GM12878 (cell line): Measurements from ENCODE around the gene RELT. TPM values are rescaled to one million over a fixed set of nuclear protein-coding genes. Genes with fewer than 3 reads are reported as not detected.

Experiments used
- ATAC-seq: fragments of 200-7000 bp; cut with Tn5 transposase; 3 replicates; pipeline ENCODE4 v1.9.1; 2020; ENCODE audit warnings: mild to moderate bottlenecking, moderate library complexity
- BruUV-seq: library from RNA; stranded (reverse); fragments of 400-500 nt; replicated peaks from 2 replicates; lab custom pipeline; 2021; lab: Mats Ljungman, UMichigan
- CTCF ChIA-PET: fragments of 300-600 bp; sonication (Branson Sonifier 250); formaldehyde crosslinking; extraction: SDS; loops from one replicate; lab custom pipeline; 2021; ENCODE audit warnings: inconsistent platforms; lab: Yijun Ruan, JAX
- POLR2A ChIA-PET: fragments of 350-600 bp; formaldehyde crosslinking; extraction: SDS; loops from one replicate; lab custom pipeline; 2021; ENCODE audit warnings: inconsistent platforms; lab: Charles Lee
- RAD21 ChIA-PET: fragments of 300-600 bp; sonication (Branson Sonifier 250); formaldehyde crosslinking; loops from one replicate; lab custom pipeline; 2023; ENCODE audit warnings: antibody characterized with exemption; ENCODE audit not compliant: unreplicated experiment; lab: Charles Lee
- SMC1A ChIA-PET: fragments of 300-600 bp; sonication (Branson Sonifier 250); formaldehyde crosslinking; loops from one replicate; lab custom pipeline; 2023; ENCODE audit not compliant: unreplicated experiment, uncharacterized antibody; lab: Charles Lee
- DNase-seq: peaks from one replicate; pipeline ENCODE4 v3.0.0-alpha.2; 2011; ENCODE audit warnings: low read depth, low spot score
- FAIRE-seq: peaks from 3 replicates; lab custom pipeline; 2011; peaks lifted over from hg19 to GRCh38; lab: Jason Lieb, UNC
- H2AFZ ChIP-seq: 2 replicates; pipeline ENCODE4 v1.6.0; 2011; ENCODE audit warnings: low read depth, low read length, control low read depth; ENCODE audit not compliant: control insufficient read depth
- H3K27ac ChIP-seq: 2 replicates; pipeline ENCODE4 v1.5.1; 2011; ENCODE audit warnings: control low read depth; ENCODE audit not compliant: control insufficient read depth, insufficient read depth
- H3K27me3 ChIP-seq, 2 experiments: replicated peaks in 1 of 2; 2 replicates each; pipeline versions ENCODE4 v1.6.0 to v1.6.1; 2011; ENCODE audit warnings: low read length in 1 of 2; ENCODE audit not compliant: control insufficient read depth in 2 of 2, insufficient read depth in 2 of 2
- H3K36me3 ChIP-seq, 2 experiments: 2 replicates each; pipeline ENCODE4 v1.5.1; 2011; ENCODE audit warnings: low read length in 1 of 2; ENCODE audit not compliant: control insufficient read depth in 2 of 2, insufficient read depth in 2 of 2
- H3K4me1 ChIP-seq: 2 replicates; pipeline ENCODE4 v1.6.1; 2011; ENCODE audit warnings: mild to moderate bottlenecking, low read length, moderate library complexity, mixed read lengths; ENCODE audit not compliant: control insufficient read depth, insufficient read depth
- H3K4me2 ChIP-seq: 2 replicates; pipeline ENCODE4 v1.6.0; 2011; ENCODE audit warnings: control low read depth; ENCODE audit not compliant: control insufficient read depth, insufficient read depth
- H3K4me3 ChIP-seq: fragments of 200-600 bp; sonication (generic); 2 replicates; pipeline ENCODE4 v1.5.1; 2016
- H3K79me2 ChIP-seq: 2 replicates; pipeline ENCODE4 v1.6.0; 2011; ENCODE audit warnings: low read length; ENCODE audit not compliant: control insufficient read depth, insufficient read depth
- H3K9ac ChIP-seq: 2 replicates; pipeline ENCODE4 v1.8.0; 2011; ENCODE audit warnings: low read length, control low read depth, mixed read lengths; ENCODE audit not compliant: control insufficient read depth, insufficient read depth
- H3K9me3 ChIP-seq: replicated peaks from 3 replicates; pipeline ENCODE4 v1.5.1; 2011; ENCODE audit warnings: mild to moderate bottlenecking, low read length; ENCODE audit not compliant: control insufficient read depth, insufficient read depth
- H4K20me1 ChIP-seq: 2 replicates; pipeline ENCODE4 v1.6.0; 2011; ENCODE audit not compliant: control insufficient read depth, insufficient read depth
- CBFB ChIP-seq: IDR thresholded peaks from 2 replicates; pipeline ENCODE4 v1.6.1; 2016; ENCODE audit warnings: antibody characterized with exemption, low read depth
- CUX1 ChIP-seq: IDR thresholded peaks from 2 replicates; pipeline ENCODE4 v1.6.1; 2012; ENCODE audit warnings: improper control_type of control experiment, low read depth, low read length; ENCODE audit not compliant: insufficient replicate concordance
- E2F8 ChIP-seq: fragments of 450-650 bp; IDR thresholded peaks from 2 replicates; pipeline ENCODE4 v1.6.1; 2018; ENCODE audit warnings: mild to moderate bottlenecking, low read depth, moderate library complexity; ENCODE audit not compliant: partially characterized antibody
- HDGF ChIP-seq: fragments of 450-650 bp; IDR thresholded peaks from 2 replicates; pipeline ENCODE4 v1.6.1; 2016; ENCODE audit warnings: antibody characterized with exemption
- PAX8 ChIP-seq: fragments of 450-650 bp; IDR thresholded peaks from 2 replicates; pipeline ENCODE4 v1.6.1; 2017; ENCODE audit warnings: mild to moderate bottlenecking, moderate library complexity
- POLR2A ChIP-seq: IDR thresholded peaks from 2 replicates; pipeline ENCODE4 v1.6.1; 2011; ENCODE audit warnings: low read depth, mild to moderate bottlenecking, low read length
- POLR2AphosphoS5 ChIP-seq: IDR thresholded peaks from 2 replicates; pipeline ENCODE4 v1.6.1; 2011; ENCODE audit warnings: mild to moderate bottlenecking, low read length, inconsistent platforms
- WGBS: methylation state at CpG from one replicate; pipeline ENCODE4 v1.1.6; 2016; ENCODE audit warnings: low lambda C conversion rate; ENCODE audit not compliant: insufficient replicate concordance, insufficient coverage; ENCODE audit errors: missing lambda C conversion rate; 5-methylcytosine and 5-hydroxymethylcytosine counted together
- in situ Hi-C: fragments of 300-500 bp; cut with MboI; formaldehyde crosslinking; loops from 9 replicates; pipeline ENCODE4 v1.14.3; 2018; ENCODE audit warnings: mixed read lengths
- intact Hi-C: fragments of 100-400 bp; cut with micrococcal nuclease; formaldehyde crosslinking; loops from one replicate; pipeline ENCODE4 v1.14.2; 2022; ENCODE audit not compliant: unreplicated experiment
- polyA plus RNA-seq, 11 experiments: library from polyadenylated mRNA; depleted of rRNA in 4 of 11; unstranded in 6 of 11; stranded (reverse) in 5 of 11; fragments of >200 nt; fragmentation: Nextera tagmentation in 4 of 11; fragmentation: Illumina TruSeq in 1 of 11; extraction: Ambion mirVana in 4 of 11; extraction: Trizol in 1 of 11; gene quantifications; 1 replicate in 1 of 11; 2 replicates in 10 of 11; pipeline versions ENCODE4 v1.2.1 to v1.2.3, GENCODE V29; 2011 to 2016; ENCODE audit warnings: inconsistent platforms in 2 of 11, missing spikeins in 2 of 11, low read depth in 1 of 11
- total RNA-seq, 4 experiments: library from RNA; depleted of rRNA in 3 of 4; stranded (reverse); fragments of >200 nt in 3 of 4; fragmentation: Illumina TruSeq in 1 of 4; extraction: Trizol in 1 of 4; gene quantifications; 2 replicates each; pipeline versions ENCODE4 v1.2.1 to v1.2.3, GENCODE V29; 2013 to 2021

RELT gene
- total and polyA plus RNA-seq, 10 of the 15 experiments (the other 5 are each of a cell fraction or from before 2014, with no cell fraction given), result 1.2 to 28.5 (median 10.8) TPM

GRCh38 chr11:73396985-73397384, 20.8 kb downstream of the RELT start (continued):
- no peak for TF ChIP-seq CUX1
- no peak for TF ChIP-seq HDGF
- TF ChIP-seq CBFB, result no peak

GRCh38 chr11:73397468-73398131, 21.4 kb downstream of the RELT start:
- intact Hi-C loops, result no loop called here

More at GRCh38 chr11:73397468-73398131, 21.4 kb downstream of the RELT start:
- no peak overlapping the region for H3K4me3 ChIP-seq
- peaks cover 24 to 44% of the 10 kb centered on the region in 2 experiments for H3K36me3 ChIP-seq
- no peak overlapping the region for H3K4me2 ChIP-seq
- ChIA-PET POLR2A (interaction anchor here (0.6 to 0.7 kb wide), 2 partner anchors 19 to 393 kb away, joined by 3 to 5 read pairs; no protein-coding TSS in a partner anchor), CTCF (interaction anchor here (1.0 to 25.6 kb wide), 3 partner anchors 26 to 264 kb away, joined by 3 to 400 read pairs (median 13); no protein-coding TSS in a partner anchor), RAD21 (interaction anchor here (0.7 to 1.7 kb wide), 4 partner anchors 12 to 263 kb away, joined by 3 to 7 read pairs (median 3); no protein-coding TSS in a partner anchor), SMC1A (interaction anchor here (1.4 to 3.8 kb wide), 2 partner anchors 14 to 47 kb away, joined by 8 to 19 read pairs; no protein-coding TSS in a partner anchor)
- no peaks in the 10 kb centered on the region for H3K79me2 ChIP-seq
- no peaks in the 10 kb centered on the region for H3K4me1 ChIP-seq
- TF ChIP-seq POLR2A (peak; percentile 45; the same call in 1 of the 2 replicates), PAX8 (no peak), E2F8 (no peak), POLR2AphosphoS5 (peak; percentile 13; the same call in 1 of the 2 replicates)
- WGBS, result 97% methylated on average over 8 of the region's 8 CpGs
- no peak overlapping the region for H3K27ac ChIP-seq
- H2AFZ ChIP-seq, result no peak overlapping the region
- FAIRE-seq (no peak), ATAC-seq (no peak), DNase-seq (no peak)
- no peak overlapping the region for H3K9ac ChIP-seq
- H3K9me3 ChIP-seq, result no peaks in the 10 kb centered on the region
- H4K20me1 ChIP-seq, result no peaks in the 10 kb centered on the region
- in situ Hi-C loops, result no loop called here
- BruUV-seq, result no TSS peak
- H3K27me3 ChIP-seq, result no peaks in the 10 kb centered on the region
